Jurkat, Clone E6-1 (cell line): ENCODE data around the gene TEX51.

Experiments used
- DNase-seq: peaks from one replicate; pipeline ENCODE4 v3.0.0-alpha.2; 2011; ENCODE audit warnings: low read depth, low spot score
- H3K4me3 ChIP-seq: 2 replicates; pipeline ENCODE4 v1.5.1; 2011; ENCODE audit warnings: mild to moderate bottlenecking, low read length, control low read depth, moderate library complexity

TEX51 gene

DNA sequence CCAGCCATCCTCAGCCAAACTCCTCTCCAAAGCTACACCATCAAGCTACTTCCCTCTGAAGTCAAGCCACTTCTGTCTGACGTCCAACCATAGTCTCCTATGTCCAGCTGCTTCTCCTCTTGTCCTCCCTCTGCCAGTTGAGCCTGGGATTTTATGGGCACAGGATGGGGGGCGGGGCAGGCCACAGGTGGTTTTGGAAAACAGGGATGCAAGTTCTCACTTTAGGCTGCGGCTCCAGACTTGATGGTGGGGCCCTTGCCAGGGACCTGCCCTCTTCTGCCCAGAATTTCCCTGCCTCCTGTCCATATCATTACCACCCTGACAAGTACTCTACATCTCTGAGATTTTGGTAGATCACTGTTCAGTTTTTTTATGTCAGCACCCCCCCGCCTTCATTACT, 41.6 kb downstream of the TEX51 start:
- no peak overlapping the region for H3K4me3 ChIP-seq
- no peak for DNase-seq

DNA sequence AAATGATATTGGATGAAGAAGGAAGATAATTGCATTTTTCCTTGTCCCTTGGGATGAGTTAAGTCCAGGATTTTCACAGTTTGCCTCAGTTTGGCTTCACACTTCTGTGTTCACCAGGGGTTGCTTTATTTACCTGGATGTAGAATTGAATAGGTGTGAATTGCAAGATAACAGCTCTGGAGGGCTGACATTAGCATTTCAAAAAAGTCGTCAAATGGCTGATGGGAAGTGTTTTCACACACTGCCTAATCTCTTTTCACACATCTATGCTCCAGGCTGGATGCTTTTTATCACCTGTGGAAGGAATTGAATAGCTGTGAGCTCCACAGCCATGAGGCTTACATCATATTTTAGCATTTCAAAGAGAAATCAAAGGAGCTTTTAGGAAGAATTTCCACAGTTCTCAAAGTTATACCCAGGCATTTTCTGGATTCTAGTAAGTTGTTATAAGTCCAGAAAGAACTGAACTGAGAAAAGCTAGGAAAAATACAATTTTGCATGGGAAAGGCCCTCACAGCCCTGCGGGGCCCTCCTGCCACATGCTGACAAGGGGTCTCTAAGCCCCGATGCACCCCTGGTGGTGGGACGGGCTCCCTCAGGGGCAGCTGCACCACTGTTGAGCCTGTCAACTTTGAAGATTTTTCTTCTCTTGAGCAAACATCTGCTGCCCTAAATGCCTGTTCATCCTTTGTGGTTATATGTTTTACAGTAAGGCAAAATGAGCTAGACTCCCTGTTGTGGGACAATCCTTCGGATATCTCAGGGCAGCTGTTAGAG, 43.9 kb downstream of the TEX51 start:
- H3K4me3 ChIP-seq = no peak overlapping the region
- no peak for DNase-seq

DNA sequence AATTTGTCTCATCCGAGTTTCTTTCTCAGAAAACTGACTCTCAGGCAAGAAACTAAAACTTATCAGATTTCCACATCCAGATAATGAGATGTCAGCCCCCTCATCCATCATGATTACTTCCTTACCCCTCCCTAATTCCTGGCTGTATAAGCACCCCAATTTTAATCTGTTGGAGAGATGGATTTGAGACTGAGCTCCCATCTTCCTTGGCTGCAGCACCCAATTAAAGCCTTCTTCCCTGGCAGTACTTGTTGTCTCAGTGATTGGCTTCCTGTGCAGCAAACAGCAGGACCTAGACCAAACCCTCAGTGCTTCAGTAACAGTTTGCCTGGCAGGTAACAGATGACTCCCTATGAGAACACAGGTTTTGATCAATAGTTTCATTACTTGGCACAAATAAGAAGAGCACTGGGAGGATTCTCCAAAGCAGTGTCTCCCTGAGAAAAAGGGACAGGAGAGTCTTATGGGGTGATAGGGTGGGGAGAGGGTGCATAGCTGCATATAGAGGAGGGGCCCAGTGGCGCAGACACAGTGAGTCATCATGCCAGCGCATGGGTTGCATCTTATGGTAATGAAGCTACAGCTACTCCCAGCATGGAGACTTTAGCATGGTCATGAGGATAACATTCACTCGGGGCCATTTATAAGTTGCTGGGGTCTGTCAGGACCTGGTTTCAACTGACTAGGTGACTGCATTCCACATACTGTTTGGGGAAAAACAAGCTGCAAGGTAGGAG, 45.1 kb downstream of the TEX51 start:
- no peak for DNase-seq
- H3K4me3 ChIP-seq = no peak overlapping the region

DNA sequence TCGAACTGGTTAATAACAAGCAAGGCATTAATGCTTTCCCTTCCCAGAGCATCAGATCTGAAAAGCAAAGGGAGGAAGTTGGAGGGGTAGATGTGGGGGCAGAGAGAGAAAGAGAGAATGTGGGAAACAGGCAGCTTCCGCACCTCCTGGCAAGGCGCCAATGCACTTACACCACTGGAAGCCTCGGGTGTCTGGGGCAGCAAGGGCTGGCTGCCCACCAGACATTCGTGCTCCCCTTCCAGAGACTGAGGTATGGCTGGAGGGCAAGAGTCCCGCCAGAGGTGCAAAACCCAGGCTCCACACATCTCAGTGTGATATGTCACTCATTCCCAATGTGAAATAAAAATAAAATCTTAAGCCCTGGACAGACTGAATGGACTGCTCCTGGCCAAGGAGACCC, 46.4 kb downstream of the TEX51 start:
- no peak for DNase-seq
- H3K4me3 ChIP-seq = no peak overlapping the region

DNA sequence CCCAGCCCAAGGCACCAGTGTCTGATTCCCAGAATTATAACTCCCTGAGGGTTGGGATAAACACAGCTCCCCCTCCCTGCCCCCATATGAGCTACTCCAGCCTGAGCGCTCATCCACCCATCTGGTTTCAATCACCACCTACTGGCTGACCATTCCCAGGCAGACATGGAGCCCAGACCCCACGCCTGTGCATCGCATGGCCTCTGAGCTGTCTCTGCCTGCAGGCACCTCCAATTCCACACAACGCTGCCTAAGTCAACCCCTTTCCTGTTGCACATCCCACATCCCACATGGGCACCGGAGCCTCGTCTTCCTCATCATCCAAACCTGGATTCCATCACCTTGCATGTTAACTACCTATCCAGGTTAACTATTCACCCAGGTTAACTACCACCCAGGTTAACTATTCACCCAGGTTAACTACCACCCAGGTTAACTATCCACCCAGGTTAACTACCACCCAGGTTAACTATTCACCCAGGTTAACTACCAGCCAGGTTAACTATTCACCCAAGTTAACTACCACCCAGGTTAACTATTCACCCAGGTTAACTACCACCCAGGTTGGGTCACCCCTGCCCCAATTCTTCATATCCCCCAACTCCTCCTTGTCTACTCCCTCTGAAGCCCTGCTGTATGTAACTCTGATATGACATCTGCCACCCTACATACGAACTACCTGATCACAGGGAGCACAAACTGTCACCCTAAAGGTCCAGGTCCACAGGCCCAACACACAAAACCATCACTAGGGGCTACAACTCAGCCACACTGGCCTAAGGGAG, 47.8 kb downstream of the TEX51 start:
- DNase-seq = no peak

DNA sequence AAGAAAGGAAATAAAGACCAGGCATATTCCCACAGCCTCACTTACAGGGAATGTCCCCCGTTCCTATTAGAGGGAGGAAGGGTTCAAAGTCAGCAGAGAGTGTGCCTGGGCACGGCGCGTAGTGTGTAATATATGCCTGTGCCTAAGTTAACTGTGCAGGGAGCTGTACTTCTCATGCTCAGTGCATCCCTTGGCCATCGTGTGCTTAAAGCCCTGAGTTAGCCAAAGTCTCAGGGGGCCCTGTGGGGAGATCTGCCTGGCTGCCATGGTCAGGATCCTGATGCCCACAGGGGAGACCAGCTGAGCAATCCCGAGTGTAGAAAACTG, 48.4 kb downstream of the TEX51 start:
- no peak for DNase-seq
- H3K4me3 ChIP-seq = no peak overlapping the region

More for the DNA sequence above, 47.8 kb downstream of the TEX51 start:
- no peak overlapping the region for H3K4me3 ChIP-seq

DNA sequence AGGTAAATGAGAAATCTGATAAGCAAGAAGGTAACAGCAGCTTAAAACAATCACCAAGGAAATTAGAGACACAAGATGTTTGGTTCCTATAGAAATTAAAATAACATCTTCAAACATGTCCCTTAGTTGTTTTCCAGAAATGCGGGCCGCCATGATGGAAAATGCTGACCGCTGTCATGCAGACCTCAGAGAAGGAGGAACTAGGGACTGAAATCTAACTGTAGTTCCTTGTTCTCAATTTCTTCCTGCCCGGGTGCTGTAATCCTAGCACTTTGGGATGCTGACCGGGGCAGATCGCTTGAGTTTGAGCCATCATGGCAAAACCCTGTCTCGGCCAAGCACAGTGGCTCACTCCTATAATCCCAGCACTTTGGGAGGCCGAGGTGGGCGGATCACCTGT, 51.1 kb downstream of the TEX51 start:
- no peak for DNase-seq
- no peak overlapping the region for H3K4me3 ChIP-seq

DNA sequence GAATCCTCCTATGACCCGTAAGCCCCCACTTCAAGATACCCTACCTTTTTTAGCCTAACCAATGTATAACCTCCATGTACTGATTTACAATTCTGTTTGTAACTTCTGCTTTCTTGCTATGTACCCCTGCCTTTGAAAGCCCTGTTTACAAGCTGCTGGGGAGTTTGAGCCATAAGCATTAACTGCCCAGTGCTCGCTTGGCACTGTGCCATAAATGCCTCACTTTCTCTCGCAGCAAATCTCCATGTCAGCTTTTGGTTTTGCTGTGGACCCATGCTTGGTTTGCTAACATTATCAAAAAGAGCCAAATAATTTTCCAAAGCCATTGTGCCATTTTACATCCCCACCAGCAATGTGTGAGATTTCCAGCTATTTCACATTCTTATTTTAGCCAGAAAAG, 51.8 kb downstream of the TEX51 start:
- H3K4me3 ChIP-seq = no peak overlapping the region
- DNase-seq = no peak
